ENCODE results near the gene ACTRT2.

DNA sequence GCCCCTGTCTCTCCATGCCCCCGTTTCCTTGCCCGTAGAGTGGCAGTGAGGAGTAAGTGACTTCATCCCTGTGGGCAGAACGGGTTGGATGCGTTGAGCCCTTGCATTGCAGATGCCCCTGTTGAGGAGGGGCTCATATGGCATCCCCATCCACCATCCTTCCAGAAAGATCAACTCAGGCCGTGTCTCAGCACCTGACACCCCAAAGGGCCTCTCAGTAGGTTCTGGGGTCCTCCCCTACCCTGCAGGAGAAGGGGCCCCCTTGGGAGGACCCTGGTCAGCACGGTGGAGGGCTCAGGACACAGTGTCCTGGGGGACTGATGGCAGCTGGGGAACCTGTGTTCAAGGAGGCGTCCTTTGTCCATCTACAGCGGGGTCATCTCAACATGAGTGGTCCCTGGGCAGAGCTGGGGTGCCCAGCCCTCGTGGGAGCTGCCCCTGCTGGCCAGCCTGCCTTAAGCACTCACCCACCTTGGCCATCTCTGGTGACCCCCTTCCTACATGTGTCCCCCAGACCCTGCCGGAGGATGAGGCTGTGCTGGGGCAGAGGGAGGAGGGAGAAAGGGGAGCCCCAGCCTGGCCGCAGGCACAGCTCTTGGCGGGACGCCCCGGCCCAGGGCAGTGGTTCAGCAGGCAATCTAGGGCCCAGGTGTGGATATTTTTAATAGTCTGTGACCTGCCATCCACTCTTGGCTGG is 48.2 kb upstream of the ACTRT2 start:
- TF ChIP-seq POLR2A (IDR thresholded peaks at IDR 0.05; ENCODE audit: low read length) (no peak), GATA1 (IDR thresholded peaks at IDR 0.05; ENCODE audit: low read depth, low read length) (no peak)
